Measurements from ENCODE around the gene HOXA11. TPM values are rescaled to one million over a fixed set of nuclear protein-coding genes. Genes with fewer than 3 reads are reported as not detected.
A peak's percentile ranks its signal among the peaks of the same experiment; 100 is the strongest.

Gene HOXA11
- total RNA-seq, 1 experiment from 2014 or later: not detected

GRCh38 chr7:27171325-27171636 is 13.8 kb downstream of the HOXA11 start:
- no peaks in the 10 kb centered on the region for H4K20me1 ChIP-seq (ENCODE audit: control insufficient read depth, insufficient read depth, insufficient read length)
- H4K91ac ChIP-seq (ENCODE audit: insufficient read length, low read depth, low read length): no peak overlapping the region
- peaks cover 6 to 23% of the 10 kb centered on the region in 2 experiments for H3K9me3 Mint-ChIP-seq
- H4K8ac ChIP-seq (replicated peaks; ENCODE audit: insufficient read length, low read depth, low read length): no peak overlapping the region
- H3K9me3 ChIP-seq (ENCODE audit: control insufficient read depth, low read depth, low read length): no peaks in the 10 kb centered on the region
- no peak overlapping the region for H3K27ac ChIP-seq (ENCODE audit: insufficient read length, low read depth, low read length)
- H2AK5ac ChIP-seq (ENCODE audit: insufficient read length, low read length): no peak overlapping the region
- no peak overlapping the region for H2BK12ac ChIP-seq (ENCODE audit: insufficient read length, low read depth, low read length)
- no peaks in the 10 kb centered on the region for H3K23me2 ChIP-seq (ENCODE audit: insufficient read length, low read depth, low read length, poor library complexity, severe bottlenecking)
- H3K14ac ChIP-seq (ENCODE audit: insufficient read depth, low read length): no peak overlapping the region
- H3K23ac ChIP-seq (ENCODE audit: insufficient read length, low read depth, low read length): no peak overlapping the region
- H2BK5ac ChIP-seq (ENCODE audit: insufficient read length, low read length): no peak overlapping the region
- no peak overlapping the region for H3K4me2 ChIP-seq (ENCODE audit: insufficient read depth, insufficient read length, low read length)
- WGBS (ENCODE audit: extremely low coverage, insufficient read length, low lambda C conversion rate): no CpG with 5 or more reads among the region's 8 CpGs
- H4K5ac ChIP-seq (ENCODE audit: insufficient read length, low read depth, low read length): no peak overlapping the region
- no peak overlapping the region for H3K4ac ChIP-seq (ENCODE audit: low read depth, low read length)
- DNase-seq: peak; percentile 55
- no peak overlapping the region for H2BK120ac ChIP-seq (ENCODE audit: low read depth, low read length, poor library complexity, severe bottlenecking)
- H3K79me1 ChIP-seq (ENCODE audit: insufficient read depth, low read depth, low read length, poor library complexity, severe bottlenecking): no peaks in the 10 kb centered on the region
- peaks cover 98% of the 10 kb centered on the region for H3K27me3 Mint-ChIP-seq (ENCODE audit: low read depth)
- H3K9ac ChIP-seq (ENCODE audit: extremely low read depth, insufficient read length, low read length): no peak overlapping the region
- H3K18ac ChIP-seq (ENCODE audit: insufficient read length, low read depth, low read length): no peak overlapping the region
- H3K56ac ChIP-seq (ENCODE audit: insufficient read length, low read depth, low read length): no peak overlapping the region
- peaks cover 97% of the 10 kb centered on the region for H3K27me3 ChIP-seq (ENCODE audit: insufficient read depth, low read length)
- H3K27ac Mint-ChIP-seq: no peak overlapping the region
- H3K36me3 Mint-ChIP-seq (ENCODE audit: insufficient read depth in 1 of 3, low read depth in 3 of 3): no peaks in the 10 kb centered on the region; a peak in 1 of 7 replicates
- H2BK20ac ChIP-seq (ENCODE audit: low read depth, low read length, poor library complexity, severe bottlenecking): no peak overlapping the region
- no peak overlapping the region for H2BK15ac ChIP-seq (ENCODE audit: low read depth, low read length)
- H3T11ph ChIP-seq (ENCODE audit: low read length): no peak overlapping the region
- no peak overlapping the region for H3K4me3 Mint-ChIP-seq
- H3K79me2 ChIP-seq (ENCODE audit: insufficient read depth, low read length): no peaks in the 10 kb centered on the region
- no peak for TF ChIP-seq CTCF (conservative IDR thresholded peaks at IDR 0.05)
- no peak overlapping the region for H2AFZ ChIP-seq (ENCODE audit: low read length)
- H3K4me1 Mint-ChIP-seq: peaks cover 0 to 6% of the 10 kb centered on the region in 2 experiments; a peak in 2 of 4 replicates
- no peaks in the 10 kb centered on the region for H3K4me1 ChIP-seq (ENCODE audit: insufficient read depth, low read length)

Data from H9 (cell line).